Subcutaneous adipose tissue (tissue), 4 donors: Measurements from ENCODE around the gene SYCE1L. TPM values are rescaled to one million over a fixed set of nuclear protein-coding genes. Genes with fewer than 3 reads are reported as not detected.

Source experiments
- CTCF ChIP-seq: fragments of 450-650 bp; IDR thresholded peaks from one replicate; pipeline ENCODE4 v1.5.1; 2016; ENCODE audit warnings: low read depth, mild to moderate bottlenecking, control low read depth, antibody characterized with exemption, moderate library complexity
- total RNA-seq, 4 donors: library from RNA; depleted of rRNA; stranded (reverse); fragments of >200 nt; gene quantifications; one replicate each; pipeline ENCODE4 v1.1.0, GENCODE V29; 2016

SYCE1L gene
- total RNA-seq, 4 donors from 2014 or later, result 0.68 to 6.5 (median 1.1) TPM; not detected in 1

GRCh38 chr16:77220427-77220826 lies 21.2 kb downstream of the SYCE1L start:
- no peak for TF ChIP-seq CTCF

GRCh38 chr16:77221482-77221881 lies 22.3 kb downstream of the SYCE1L start:
- no peak for TF ChIP-seq CTCF

GRCh38 chr16:77223184-77223583 lies 24.0 kb downstream of the SYCE1L start:
- TF ChIP-seq CTCF, result no peak

- no peak for TF ChIP-seq CTCF
These were observed 26.0 kb downstream of the SYCE1L start for GRCh38 chr16:77225182-77225581.

GRCh38 chr16:77227745-77228144 lies 28.5 kb downstream of the SYCE1L start:
- no peak for TF ChIP-seq CTCF

GRCh38 chr16:77231047-77231446 lies 31.8 kb downstream of the SYCE1L start:
- TF ChIP-seq CTCF, result no peak

GRCh38 chr16:77233799-77234519 lies 34.8 kb downstream of the SYCE1L start:
- no peak for TF ChIP-seq CTCF
